ENCODE results near the gene DAPK2.
"Not testable (repeated sequence)": the region's sequence is repeated elsewhere in the genome, so short reads cannot be mapped to it uniquely, and the experiment has no call there.

Gene DAPK2

DNA sequence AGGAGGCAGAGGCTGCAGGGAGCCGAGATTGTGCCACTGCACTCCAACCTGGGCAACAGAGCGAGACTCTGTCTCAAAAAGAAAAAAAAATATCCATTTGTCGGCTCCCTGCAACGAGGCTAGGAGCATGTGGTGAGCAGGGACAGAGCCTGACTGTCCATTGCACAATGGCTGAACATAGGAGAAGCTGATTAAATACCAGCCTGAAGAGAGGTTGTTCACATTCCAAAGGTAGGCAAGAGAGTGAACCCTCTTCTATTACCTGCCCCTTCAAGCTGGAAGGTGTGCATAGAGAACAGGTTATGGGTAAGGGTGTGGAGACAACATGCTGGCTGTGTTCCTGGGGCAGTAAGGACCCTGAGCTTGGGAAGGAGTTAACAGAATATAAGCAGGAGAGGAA lies 78.7 kb downstream of the DAPK2 start:
- H3K27me3 ChIP-seq (ENCODE audit: insufficient read depth, low read length, poor library complexity, severe bottlenecking): no peaks in the 10 kb centered on the region
- H3K79me2 ChIP-seq (ENCODE audit: insufficient read depth, low read length): no peaks in the 10 kb centered on the region
- H2AFZ ChIP-seq (ENCODE audit: low read length): no peak overlapping the region
- H3K4me1 ChIP-seq (ENCODE audit: insufficient read depth, low read length, poor library complexity, severe bottlenecking): peaks cover 34% of the 10 kb centered on the region
- no peaks in the 10 kb centered on the region for H3K9me2 ChIP-seq (replicated peaks; ENCODE audit: low read depth, low read length)
- TF ChIP-seq EZH2phosphoT487 (IDR thresholded peaks at IDR 0.05; ENCODE audit: borderline replicate concordance): no peak
- TF ChIP-seq, protein P1, sequence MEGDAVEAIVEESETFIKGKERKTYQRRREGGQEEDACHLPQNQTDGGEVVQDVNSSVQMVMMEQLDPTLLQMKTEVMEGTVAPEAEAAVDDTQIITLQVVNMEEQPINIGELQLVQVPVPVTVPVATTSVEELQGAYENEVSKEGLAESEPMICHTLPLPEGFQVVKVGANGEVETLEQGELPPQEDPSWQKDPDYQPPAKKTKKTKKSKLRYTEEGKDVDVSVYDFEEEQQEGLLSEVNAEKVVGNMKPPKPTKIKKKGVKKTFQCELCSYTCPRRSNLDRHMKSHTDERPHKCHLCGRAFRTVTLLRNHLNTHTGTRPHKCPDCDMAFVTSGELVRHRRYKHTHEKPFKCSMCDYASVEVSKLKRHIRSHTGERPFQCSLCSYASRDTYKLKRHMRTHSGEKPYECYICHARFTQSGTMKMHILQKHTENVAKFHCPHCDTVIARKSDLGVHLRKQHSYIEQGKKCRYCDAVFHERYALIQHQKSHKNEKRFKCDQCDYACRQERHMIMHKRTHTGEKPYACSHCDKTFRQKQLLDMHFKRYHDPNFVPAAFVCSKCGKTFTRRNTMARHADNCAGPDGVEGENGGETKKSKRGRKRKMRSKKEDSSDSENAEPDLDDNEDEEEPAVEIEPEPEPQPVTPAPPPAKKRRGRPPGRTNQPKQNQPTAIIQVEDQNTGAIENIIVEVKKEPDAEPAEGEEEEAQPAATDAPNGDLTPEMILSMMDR (conservative IDR thresholded peaks at IDR 0.05; ENCODE audit: low read length): no peak
- H3K4me2 ChIP-seq (ENCODE audit: low read depth, low read length, poor library complexity, severe bottlenecking): no peak overlapping the region
- H3K4me3 ChIP-seq (ENCODE audit: low read length, poor library complexity, severe bottlenecking): no peak overlapping the region
- no peaks in the 10 kb centered on the region for H3F3A ChIP-seq (ENCODE audit: low read depth)
- H3K36me3 ChIP-seq (ENCODE audit: insufficient read depth, low read length): no peaks in the 10 kb centered on the region
- H3K9ac ChIP-seq (ENCODE audit: low read depth, low read length, poor library complexity, severe bottlenecking): no peak overlapping the region
- 0 out of 2 replicates have a peak, but pooled peaks cover 3% of the 10 kb centered on the region for H3K9me3 ChIP-seq (ENCODE audit: insufficient read depth, low read depth, low read length)
- H4K20me1 ChIP-seq (ENCODE audit: insufficient read depth, low read length, poor library complexity, severe bottlenecking): no peaks in the 10 kb centered on the region

DNA sequence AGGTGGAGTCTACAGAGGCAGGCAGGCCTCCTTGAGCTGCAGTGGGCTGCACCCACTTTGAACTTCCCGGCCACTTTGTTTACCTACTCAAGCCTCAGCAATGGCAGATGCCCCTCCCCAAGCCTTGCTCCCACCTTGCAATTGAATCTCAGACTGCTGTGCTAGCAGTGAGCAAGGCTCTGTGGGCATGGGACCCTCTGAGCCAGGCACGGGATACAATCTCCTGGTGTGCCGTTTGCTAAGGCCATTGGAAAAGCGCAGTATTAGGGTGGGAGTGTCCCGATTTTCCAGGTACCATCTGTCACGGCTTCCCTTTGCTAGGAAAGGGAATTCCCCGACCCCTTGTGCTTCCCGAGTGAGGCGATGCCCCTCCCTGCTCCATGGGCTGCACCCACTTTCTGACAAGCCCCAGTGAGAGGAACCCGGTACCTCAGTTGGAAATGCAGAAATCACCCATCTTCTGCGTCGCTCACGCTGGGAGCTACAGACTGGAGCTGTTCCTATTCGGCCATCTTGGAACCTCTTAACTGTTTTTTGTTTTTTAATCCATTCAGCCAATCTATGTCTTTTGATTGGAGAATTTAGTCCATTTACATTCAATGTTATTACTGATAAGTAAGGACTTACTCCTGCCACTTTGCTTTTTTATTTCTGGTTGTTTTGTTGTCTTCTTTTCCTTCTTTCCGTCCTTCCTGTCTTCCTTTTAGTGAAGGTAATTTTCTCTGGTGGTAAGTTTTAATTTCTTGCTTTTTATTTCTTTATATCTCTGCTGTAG lies 83.2 kb downstream of the DAPK2 start:
- H3K27me3 ChIP-seq (ENCODE audit: insufficient read depth, low read length, poor library complexity, severe bottlenecking); H3K4me2 ChIP-seq (ENCODE audit: low read depth, low read length, poor library complexity, severe bottlenecking); H3K9me2 ChIP-seq (replicated peaks; ENCODE audit: low read depth, low read length); H3F3A ChIP-seq (ENCODE audit: low read depth); H3K9me3 ChIP-seq (ENCODE audit: insufficient read depth, low read depth, low read length); H3K9ac ChIP-seq (ENCODE audit: low read depth, low read length, poor library complexity, severe bottlenecking); H3K79me2 ChIP-seq (ENCODE audit: insufficient read depth, low read length); H2AFZ ChIP-seq (ENCODE audit: low read length); H3K4me1 ChIP-seq (ENCODE audit: insufficient read depth, low read length, poor library complexity, severe bottlenecking); H3K4me3 ChIP-seq (ENCODE audit: low read length, poor library complexity, severe bottlenecking); H4K20me1 ChIP-seq (ENCODE audit: insufficient read depth, low read length, poor library complexity, severe bottlenecking); H3K36me3 ChIP-seq (ENCODE audit: insufficient read depth, low read length): not testable (repeated sequence)

DNA sequence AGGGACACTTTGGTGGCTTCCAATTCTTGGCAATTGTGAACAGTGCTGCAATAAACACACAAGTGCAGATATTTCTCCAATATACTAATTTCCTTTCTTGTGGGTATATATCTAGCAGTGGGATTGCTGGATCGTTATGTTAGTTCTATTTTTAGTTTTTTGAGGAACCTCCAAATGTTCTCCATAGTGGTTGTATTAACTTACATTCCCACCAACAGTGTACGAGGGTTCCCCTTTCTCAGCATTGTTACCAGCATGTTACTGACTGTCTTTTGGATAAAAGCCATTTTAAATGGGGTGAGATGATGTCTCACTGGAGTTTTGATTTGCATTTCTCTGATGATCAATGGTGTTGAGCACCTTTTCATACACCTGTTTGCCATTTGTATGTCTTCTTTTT lies 92.8 kb downstream of the DAPK2 start:
- Histone ChIP-seq H3K9ac (ENCODE audit: low read depth, low read length, poor library complexity, severe bottlenecking) (no peak overlapping the region), H3K4me1 (ENCODE audit: insufficient read depth, low read length, poor library complexity, severe bottlenecking) (no peaks in the 10 kb centered on the region), H3K4me2 (ENCODE audit: low read depth, low read length, poor library complexity, severe bottlenecking) (no peak overlapping the region), H3K4me3 (ENCODE audit: low read length, poor library complexity, severe bottlenecking) (no peak overlapping the region), H3K79me2 (ENCODE audit: insufficient read depth, low read length) (no peaks in the 10 kb centered on the region), H3K27me3 (ENCODE audit: insufficient read depth, low read length, poor library complexity, severe bottlenecking) (no peaks in the 10 kb centered on the region), H2AFZ (ENCODE audit: low read length) (no peak overlapping the region), H3F3A (ENCODE audit: low read depth) (no peaks in the 10 kb centered on the region), H4K20me1 (ENCODE audit: insufficient read depth, low read length, poor library complexity, severe bottlenecking) (no peaks in the 10 kb centered on the region), H3K36me3 (ENCODE audit: insufficient read depth, low read length) (no peaks in the 10 kb centered on the region), H3K9me2 (replicated peaks; ENCODE audit: low read depth, low read length) (no peaks in the 10 kb centered on the region), H3K9me3 (ENCODE audit: insufficient read depth, low read depth, low read length) (no peaks in the 10 kb centered on the region)
- TF ChIP-seq, protein P1 (conservative IDR thresholded peaks at IDR 0.05; ENCODE audit: low read length): no peak
- TF ChIP-seq EZH2phosphoT487 (IDR thresholded peaks at IDR 0.05; ENCODE audit: borderline replicate concordance): no peak

DNA sequence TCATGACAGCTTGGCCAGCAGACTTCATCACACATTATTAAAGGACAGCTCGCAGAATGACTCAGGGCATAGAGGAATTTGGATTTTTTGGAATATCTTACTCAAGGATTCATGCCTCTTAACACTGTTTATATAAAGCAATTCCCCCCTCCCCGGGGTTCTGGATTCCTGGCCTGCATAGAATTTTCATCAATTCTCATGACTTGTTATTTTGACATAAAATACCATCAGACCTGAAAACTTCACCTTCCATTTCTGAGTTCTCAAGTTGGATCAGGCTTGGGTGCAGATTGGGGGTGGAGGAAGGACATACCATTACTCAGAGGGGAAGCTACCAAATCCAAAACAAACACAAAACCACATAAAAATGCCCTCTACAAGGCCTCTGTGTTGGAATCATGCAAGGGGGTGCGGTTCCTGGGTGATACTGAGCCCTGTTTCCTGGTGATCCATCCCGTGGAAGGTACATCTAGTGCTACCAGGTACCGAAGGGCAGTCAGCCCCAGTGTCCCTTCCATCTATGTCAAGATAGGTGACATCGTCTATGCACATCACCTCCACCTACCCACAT lies 95.3 kb downstream of the DAPK2 start:
- no peak overlapping the region for H3K4me2 ChIP-seq (ENCODE audit: low read depth, low read length, poor library complexity, severe bottlenecking)

More for the DNA sequence above, 95.3 kb downstream of the DAPK2 start:
- no peaks in the 10 kb centered on the region for H3K4me1 ChIP-seq (ENCODE audit: insufficient read depth, low read length, poor library complexity, severe bottlenecking)
- H4K20me1 ChIP-seq (ENCODE audit: insufficient read depth, low read length, poor library complexity, severe bottlenecking): no peaks in the 10 kb centered on the region
- H3K9me3 ChIP-seq (ENCODE audit: insufficient read depth, low read depth, low read length): no peaks in the 10 kb centered on the region
- no peak overlapping the region for H3K9ac ChIP-seq (ENCODE audit: low read depth, low read length, poor library complexity, severe bottlenecking)
- no peaks in the 10 kb centered on the region for H3F3A ChIP-seq (ENCODE audit: low read depth)
- TF ChIP-seq, protein P1 (conservative IDR thresholded peaks at IDR 0.05; ENCODE audit: low read length): no peak
- no peak for TF ChIP-seq EZH2phosphoT487 (IDR thresholded peaks at IDR 0.05; ENCODE audit: borderline replicate concordance)
- H3K4me3 ChIP-seq (ENCODE audit: low read length, poor library complexity, severe bottlenecking): no peak overlapping the region
- no peaks in the 10 kb centered on the region for H3K27me3 ChIP-seq (ENCODE audit: insufficient read depth, low read length, poor library complexity, severe bottlenecking)
- no peaks in the 10 kb centered on the region for H3K79me2 ChIP-seq (ENCODE audit: insufficient read depth, low read length)
- no peak overlapping the region for H2AFZ ChIP-seq (ENCODE audit: low read length)
- H3K9me2 ChIP-seq (replicated peaks; ENCODE audit: low read depth, low read length): no peaks in the 10 kb centered on the region
- H3K36me3 ChIP-seq (ENCODE audit: insufficient read depth, low read length): no peaks in the 10 kb centered on the region

All from Loucy (cell line).